Gastrocnemius medialis (tissue), 4 donors: Measurements from ENCODE around the gene ANAPC16.

ENCODE experiments used
- CTCF ChIP-seq, 5 experiments: fragments of 450-650 bp in 3 of 5; fragments of 200-600 bp in 2 of 5; sonication (generic) in 2 of 5; IDR thresholded peaks in 4 of 5; conservative IDR thresholded peaks in 1 of 5; 1 replicate in 4 of 5; 2 replicates in 1 of 5; pipeline ENCODE4 v1.5.1; 2016 to 2019; ENCODE audit warnings: antibody characterized with exemption in 5 of 5, mild to moderate bottlenecking in 3 of 5, moderate library complexity in 3 of 5
- POLR2A ChIP-seq, 2 donors: fragments of 450-650 bp; IDR thresholded peaks; one replicate each; pipeline ENCODE4 v1.6.1; 2017; ENCODE audit warnings: antibody characterized with exemption in 2 of 2, mild to moderate bottlenecking in 2 of 2, moderate library complexity in 2 of 2

GRCh38 chr10:72177454-72177853 is 38.4 kb upstream of the ANAPC16 start:
- TF ChIP-seq POLR2A (IDR thresholded peaks at IDR 0.05) (no peak), CTCF (IDR thresholded peaks at IDR 0.05 in 4 of 5, conservative IDR thresholded peaks at IDR 0.05 in 1 of 5) (no peak)
